Stimulated activated naive CD8-positive, alpha-beta T cell treated with anti-CD3 and anti-CD28 coated beads, Interleukin-15, Interleukin-2, amounts not matched to agents 100 ng/mL and 50 ng/mL, for 24 hours (primary cell): ENCODE results near the gene VARS2.

ENCODE experiments used
- H3K27ac Mint-ChIP-seq: one replicate; pipeline ENCODE4 v1.8.0; 2021; ENCODE audit warnings: mild to moderate bottlenecking, mixed read lengths
- H3K27me3 Mint-ChIP-seq: one replicate; pipeline ENCODE4 v1.8.0; 2021; ENCODE audit warnings: mixed read lengths
- H3K36me3 Mint-ChIP-seq: one replicate; pipeline ENCODE4 v1.8.0; 2021; ENCODE audit warnings: low read depth, mixed read lengths
- H3K4me1 Mint-ChIP-seq: one replicate; pipeline ENCODE4 v1.8.0; 2021; ENCODE audit warnings: low read depth, mixed read lengths
- H3K4me3 Mint-ChIP-seq: one replicate; pipeline ENCODE4 v1.8.0; 2021; ENCODE audit warnings: mild to moderate bottlenecking, mixed read lengths
- H3K9me3 Mint-ChIP-seq: one replicate; pipeline ENCODE4 v1.8.0; 2021; ENCODE audit warnings: mixed read lengths

The VARS2 gene

GRCh38 chr6:30970946-30971345 lies 56.9 kb downstream of the VARS2 start:
- H3K27ac Mint-ChIP-seq, result no peak overlapping the region

GRCh38 chr6:30972816-30973215 lies 58.8 kb downstream of the VARS2 start:
- Mint-ChIP-seq H3K4me1 (no peaks in the 10 kb centered on the region), H3K4me3 (no peak overlapping the region), H3K36me3 (no peaks in the 10 kb centered on the region), H3K9me3 (no peaks in the 10 kb centered on the region), H3K27ac (no peak overlapping the region), H3K27me3 (peaks cover 15% of the 10 kb centered on the region)

More at GRCh38 chr6:30970946-30971345, 56.9 kb downstream of the VARS2 start:
- Mint-ChIP-seq H3K4me3 (no peak overlapping the region), H3K9me3 (no peaks in the 10 kb centered on the region), H3K4me1 (no peaks in the 10 kb centered on the region), H3K36me3 (no peaks in the 10 kb centered on the region), H3K27me3 (peaks cover 14% of the 10 kb centered on the region)

GRCh38 chr6:30974490-30975252 lies 60.6 kb downstream of the VARS2 start:
- peaks cover 28% of the 10 kb centered on the region for H3K27me3 Mint-ChIP-seq
- no peaks in the 10 kb centered on the region for H3K36me3 Mint-ChIP-seq
- no peak overlapping the region for H3K4me3 Mint-ChIP-seq
- H3K4me1 Mint-ChIP-seq, result no peaks in the 10 kb centered on the region
- H3K27ac Mint-ChIP-seq, result no peak overlapping the region
- H3K9me3 Mint-ChIP-seq, result no peaks in the 10 kb centered on the region
